ENCODE data around the gene UBE2M.
"Not testable (repeated sequence)": the region's sequence is repeated elsewhere in the genome, so short reads cannot be mapped to it uniquely, and the experiment has no call there.

The UBE2M gene

GRCh38 chr19:58555369-58555885 lies 3.0 kb downstream of the UBE2M start:
- no peak for DNase-seq (ENCODE audit: low read depth, low spot score)

- DNase-seq (ENCODE audit: low read depth, low spot score) = peak; percentile 91
Measured at GRCh38 chr19:58554494-58555368, 3.7 kb downstream of the UBE2M start, which contains the start of gene CHMP2A. Gene CHMP2A (minus strand): TSS chr19:58555105. CDS start chr19:58554212, 893 bp downstream.

DNA sequence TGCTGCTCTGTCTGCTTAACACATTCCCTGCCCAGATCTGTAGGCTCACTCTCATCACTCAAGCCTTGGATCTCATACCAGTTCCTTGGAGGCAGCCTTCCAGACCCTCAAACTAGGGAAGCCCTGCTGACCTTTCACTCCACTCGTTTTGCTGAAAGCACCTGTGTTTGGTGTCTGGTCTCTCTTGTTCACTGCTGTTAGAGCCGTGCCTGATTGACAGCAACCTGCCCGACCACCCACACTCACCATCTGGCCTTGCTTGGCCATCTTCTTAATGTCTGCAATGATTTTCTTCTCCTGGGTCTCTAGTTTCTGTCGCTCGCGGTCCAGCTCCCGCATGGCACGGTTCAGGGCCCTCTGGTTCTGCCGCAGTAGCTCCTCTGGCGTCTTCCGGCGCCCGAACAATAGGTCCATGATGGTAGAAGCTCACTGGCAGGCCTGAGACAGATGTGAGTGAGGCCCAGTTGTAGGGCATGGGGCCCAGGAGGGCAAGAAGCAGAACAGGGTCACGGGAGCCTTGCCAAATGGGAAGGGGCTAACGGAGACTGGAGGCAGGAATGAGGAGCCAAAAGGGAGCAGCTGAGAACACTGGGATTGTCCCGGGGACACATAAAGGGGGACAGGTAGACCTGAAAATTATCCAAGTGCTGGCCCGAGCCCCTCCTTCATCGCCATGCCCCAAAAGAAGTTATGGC lies 4.5 kb downstream of the UBE2M start:
- no peak for DNase-seq (ENCODE audit: low read depth, low spot score)

DNA sequence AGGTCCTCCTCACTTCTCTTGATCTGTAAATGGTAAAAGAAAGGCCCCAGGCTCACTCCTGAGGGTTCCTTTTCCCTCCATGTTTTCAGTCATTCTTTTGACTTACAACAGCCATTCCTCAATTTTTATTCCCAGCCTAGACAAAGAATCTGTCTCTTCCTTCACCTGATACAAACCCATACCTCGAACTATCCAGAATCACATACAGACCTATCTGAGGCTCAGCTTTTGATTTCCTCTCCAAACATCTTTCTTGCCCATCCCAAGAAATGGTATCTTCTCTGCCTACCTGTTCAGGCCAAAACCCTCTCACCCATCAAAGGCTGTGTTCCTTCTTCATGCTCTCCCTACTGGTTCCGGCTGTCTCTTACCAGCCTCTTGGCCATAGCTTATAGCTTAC lies 5.8 kb downstream of the UBE2M start:
- no peak for DNase-seq (ENCODE audit: low read depth, low spot score)

- no peak for DNase-seq (ENCODE audit: low read depth, low spot score)
Measured at GRCh38 chr19:58551577-58552471, 6.6 kb downstream of the UBE2M start.

DNA sequence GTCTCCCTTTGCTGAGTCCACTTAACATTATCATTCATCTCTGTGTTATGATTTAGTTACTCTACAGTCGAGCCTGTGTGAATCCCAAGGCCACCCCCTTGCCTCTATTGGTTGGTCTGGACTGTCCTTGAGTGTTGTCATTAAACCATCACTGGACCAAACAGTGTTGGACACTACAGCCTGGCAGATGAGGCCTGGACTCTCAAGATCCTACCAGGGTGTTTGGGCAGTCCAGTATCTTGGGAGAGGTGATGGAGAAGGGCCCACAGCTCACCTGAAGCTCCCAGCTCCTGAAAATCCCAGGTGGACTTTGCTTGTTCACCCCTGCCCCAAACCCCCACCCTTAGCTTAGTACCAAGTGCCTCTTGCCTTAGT lies 7.3 kb downstream of the UBE2M start:
- DNase-seq (ENCODE audit: low read depth, low spot score) = no peak

DNA sequence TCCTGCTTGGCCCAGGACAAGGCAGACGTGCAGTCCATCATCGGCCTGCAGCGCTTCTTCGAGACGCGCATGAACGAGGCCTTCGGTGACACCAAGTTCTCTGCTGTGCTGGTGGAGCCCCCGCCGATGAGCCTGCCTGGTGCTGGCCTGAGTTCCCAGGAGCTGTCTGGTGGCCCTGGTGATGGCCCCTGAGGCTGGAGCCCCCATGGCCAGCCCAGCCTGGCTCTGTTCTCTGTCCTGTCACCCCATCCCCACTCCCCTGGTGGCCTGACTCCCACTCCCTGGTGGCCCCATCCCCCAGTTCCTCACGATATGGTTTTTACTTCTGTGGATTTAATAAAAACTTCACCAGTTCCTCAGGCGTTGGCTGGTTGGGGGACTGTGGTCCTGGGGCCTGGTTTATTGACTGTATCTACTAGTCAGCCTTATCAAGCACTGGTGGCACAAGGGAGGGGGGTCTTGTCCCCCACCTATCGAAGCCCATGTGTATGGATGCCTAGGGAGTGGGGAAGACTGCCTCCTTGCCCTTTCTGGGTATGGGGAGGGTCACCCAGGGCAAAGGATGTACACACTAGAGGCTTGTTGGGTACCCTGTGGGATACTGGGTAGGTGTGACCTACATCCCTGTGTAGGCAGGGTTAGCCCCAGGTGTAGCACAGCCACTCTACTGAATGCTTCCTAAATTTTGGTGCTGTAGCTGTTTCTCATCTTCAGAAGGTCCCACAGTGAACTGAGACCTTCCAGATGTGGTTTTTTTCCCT lies 7.9 kb downstream of the UBE2M start:
- DNase-seq (ENCODE audit: low read depth, low spot score) = no peak

GRCh38 chr19:58549664-58550361 lies 8.6 kb downstream of the UBE2M start:
- DNase-seq (ENCODE audit: low read depth, low spot score) = no peak

DNA sequence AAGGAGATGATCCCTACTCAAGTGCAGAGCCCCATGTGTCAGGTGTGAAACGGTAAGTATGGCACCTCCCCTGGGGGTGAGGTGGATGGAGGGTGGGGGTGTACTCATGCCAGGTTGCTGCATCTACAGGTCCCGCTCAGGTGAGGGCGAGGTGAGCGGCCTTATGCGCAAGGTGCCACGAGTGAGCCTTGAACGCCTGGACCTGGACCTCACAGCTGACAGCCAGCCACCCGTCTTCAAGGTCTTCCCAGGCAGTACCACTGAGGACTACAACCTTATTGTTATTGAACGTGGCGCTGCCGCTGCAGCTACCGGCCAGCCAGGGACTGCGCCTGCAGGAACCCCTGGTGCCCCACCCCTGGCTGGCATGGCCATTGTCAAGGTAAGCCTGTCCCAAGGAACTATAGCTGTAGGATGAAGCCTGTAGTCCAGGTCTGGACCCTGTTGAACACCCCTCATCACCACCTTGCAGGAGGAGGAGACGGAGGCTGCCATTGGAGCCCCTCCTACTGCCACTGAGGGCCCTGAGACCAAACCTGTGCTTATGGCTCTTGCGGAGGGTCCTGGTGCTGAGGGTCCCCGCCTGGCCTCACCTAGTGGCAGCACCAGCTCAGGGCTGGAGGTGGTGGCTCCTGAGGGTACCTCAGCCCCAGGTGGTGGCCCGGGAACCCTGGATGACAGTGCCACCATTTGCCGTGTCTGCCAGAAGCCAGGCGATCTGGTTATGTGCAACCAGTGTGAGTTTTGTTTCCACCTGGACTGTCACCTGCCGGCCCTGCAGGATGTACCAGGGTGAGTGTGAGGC lies 9.3 kb downstream of the UBE2M start:
- DNase-seq (ENCODE audit: low read depth, low spot score) = no peak

DNA sequence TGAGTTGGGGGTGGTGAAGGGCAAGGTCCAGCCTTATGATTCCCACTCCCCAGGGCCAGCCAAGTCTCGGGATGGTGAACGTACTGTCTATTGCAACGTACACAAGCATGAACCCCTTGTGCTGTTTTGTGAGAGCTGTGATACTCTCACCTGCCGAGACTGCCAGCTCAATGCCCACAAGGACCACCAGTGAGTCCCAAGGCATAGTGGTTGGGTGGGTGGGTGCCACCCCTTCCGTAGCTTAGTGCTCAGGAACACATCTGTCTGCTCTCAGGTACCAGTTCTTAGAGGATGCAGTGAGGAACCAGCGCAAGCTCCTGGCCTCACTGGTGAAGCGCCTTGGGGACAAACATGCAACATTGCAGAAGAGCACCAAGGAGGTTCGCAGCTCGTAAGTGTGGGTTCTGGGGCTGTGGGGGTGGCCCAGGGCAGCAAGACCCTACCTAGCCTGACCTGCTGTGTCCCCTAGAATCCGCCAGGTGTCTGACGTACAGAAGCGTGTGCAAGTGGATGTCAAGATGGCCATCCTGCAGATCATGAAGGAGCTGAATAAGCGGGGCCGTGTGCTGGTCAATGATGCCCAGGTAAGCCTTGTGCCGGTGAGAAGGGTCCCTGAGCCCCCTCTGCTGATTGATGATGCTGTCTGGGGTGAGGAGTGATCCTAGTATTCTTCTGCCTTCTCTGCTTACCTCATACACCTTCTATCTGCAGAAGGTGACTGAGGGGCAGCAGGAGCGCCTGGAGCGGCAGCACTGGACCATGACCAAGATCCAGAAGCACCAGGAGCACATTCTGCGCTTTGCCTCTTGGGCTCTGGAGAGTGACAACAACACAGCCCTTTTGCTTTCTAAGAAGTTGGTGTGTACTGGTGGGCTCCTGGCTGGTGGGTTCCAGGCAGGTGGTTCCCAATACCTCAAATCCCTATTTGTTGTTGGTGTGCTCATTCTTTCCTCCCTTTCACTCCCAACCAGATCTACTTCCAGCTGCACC lies 10.8 kb downstream of the UBE2M start:
- DNase-seq (ENCODE audit: low read depth, low spot score) = no peak

DNA sequence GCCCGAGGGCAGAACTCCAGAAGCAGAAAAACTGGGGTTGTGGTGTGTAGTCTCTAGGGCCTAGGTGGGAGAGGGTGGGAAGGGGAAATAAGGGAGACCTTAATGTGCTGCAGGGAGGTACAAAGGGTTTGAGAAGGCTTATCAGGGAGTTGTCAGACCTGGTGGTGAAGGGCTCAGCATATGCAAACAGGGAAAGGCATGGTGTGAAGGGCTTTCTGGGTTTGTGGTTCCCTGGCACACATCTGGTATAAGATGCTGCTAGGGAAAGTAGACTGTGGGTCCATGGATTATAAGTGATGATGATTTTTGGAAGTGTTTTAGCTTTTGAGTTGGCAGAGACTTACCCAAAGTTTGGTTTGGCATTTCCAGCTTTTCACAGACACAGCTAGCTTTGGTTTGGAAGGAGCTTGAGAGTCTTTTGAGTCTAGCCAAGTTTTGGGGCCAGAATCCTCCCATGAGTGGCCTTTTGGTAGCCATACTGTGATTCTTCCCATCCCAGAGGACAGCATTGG lies 12.3 kb downstream of the UBE2M start:
- DNase-seq (ENCODE audit: low read depth, low spot score) = no peak

GRCh38 chr19:58545286-58546018 lies 13.0 kb downstream of the UBE2M start:
- no peak for DNase-seq (ENCODE audit: low read depth, low spot score)

- DNase-seq (ENCODE audit: low read depth, low spot score) = no peak
Measured at GRCh38 chr19:58544591-58545285, 13.7 kb downstream of the UBE2M start.

GRCh38 chr19:58543826-58544590 lies 14.4 kb downstream of the UBE2M start, which contains the start of gene TRIM28:
Gene TRIM28 (plus strand): TSS chr19:58544064. CDS start chr19:58544758, 694 bp downstream.
- DNase-seq (ENCODE audit: low read depth, low spot score) = peak; percentile 99

DNA sequence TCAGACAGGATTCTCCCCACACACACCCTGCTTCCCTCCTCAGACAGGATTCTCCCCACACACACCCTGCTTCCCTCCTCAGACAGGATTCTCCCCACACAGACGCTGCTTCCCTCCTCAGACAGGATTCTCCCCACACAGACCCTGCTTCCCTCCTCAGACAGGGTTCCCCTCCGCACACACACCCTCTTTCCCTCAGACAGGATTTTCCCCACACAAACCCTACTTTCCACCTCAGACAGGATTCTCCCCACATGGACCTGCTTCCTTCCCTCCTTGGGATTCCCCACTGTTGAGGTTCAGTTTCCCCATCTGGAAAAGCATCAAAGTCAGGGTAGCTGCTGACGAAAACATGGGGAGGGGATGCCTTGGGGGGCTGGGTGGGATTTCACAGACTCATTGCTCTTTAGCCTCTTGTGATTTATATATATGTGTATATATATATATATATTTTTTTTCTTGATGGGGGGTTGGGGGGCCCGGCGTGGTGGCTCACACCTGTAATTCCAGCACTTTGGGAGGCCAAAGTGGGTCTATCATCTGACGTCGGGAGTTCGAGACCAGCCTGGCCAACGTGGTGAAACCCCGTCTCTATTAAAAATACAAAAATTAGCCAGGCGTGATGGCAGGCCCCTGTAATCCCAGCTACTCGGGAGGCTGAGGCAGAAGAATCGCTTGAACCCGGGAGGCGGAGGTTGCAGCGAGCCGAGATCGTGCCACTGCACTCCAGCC lies 15.6 kb downstream of the UBE2M start:
- DNase-seq (ENCODE audit: low read depth, low spot score) = not testable (repeated sequence)
